Activated CD4-positive, alpha-beta T cell treated with anti-CD3 and anti-CD28 coated beads, Interleukin-2, amount 10 ng/mL, durations not matched to agents 24 days and 14 days (primary cell): ENCODE data around the gene WSB1. TPM values are rescaled to one million over a fixed set of nuclear protein-coding genes. Genes with fewer than 3 reads are reported as not detected.

Source experiments
- DNase-seq: peaks from one replicate; pipeline ENCODE4 v3.0.0; 2022
- H3K27ac Mint-ChIP-seq: one replicate; pipeline ENCODE4 v1.8.0; 2022; ENCODE audit warnings: mild to moderate bottlenecking, mixed read lengths
- H3K27me3 Mint-ChIP-seq: one replicate; pipeline ENCODE4 v1.8.0; 2022; ENCODE audit warnings: mixed read lengths
- H3K36me3 Mint-ChIP-seq: one replicate; pipeline ENCODE4 v1.8.0; 2022; ENCODE audit warnings: low read depth, mild to moderate bottlenecking, mixed read lengths
- H3K4me1 Mint-ChIP-seq: one replicate; pipeline ENCODE4 v1.8.0; 2021; ENCODE audit warnings: mixed read lengths
- H3K4me3 Mint-ChIP-seq: one replicate; pipeline ENCODE4 v1.8.0; 2022; ENCODE audit warnings: mild to moderate bottlenecking, moderate library complexity, mixed read lengths
- H3K9me3 Mint-ChIP-seq: one replicate; pipeline ENCODE4 v1.8.0; 2021; ENCODE audit warnings: mixed read lengths
- intact Hi-C: fragments of 100-400 bp; cut with micrococcal nuclease; formaldehyde crosslinking; loops from one replicate; pipeline ENCODE4 v1.15.1; 2023
- total RNA-seq: library from RNA; stranded (reverse); gene quantifications from 2 replicates; pipeline ENCODE4 v1.2.3, GENCODE V29; 2022

Gene WSB1
- total RNA-seq, 1 donor from 2014 or later, result 135 TPM

DNA sequence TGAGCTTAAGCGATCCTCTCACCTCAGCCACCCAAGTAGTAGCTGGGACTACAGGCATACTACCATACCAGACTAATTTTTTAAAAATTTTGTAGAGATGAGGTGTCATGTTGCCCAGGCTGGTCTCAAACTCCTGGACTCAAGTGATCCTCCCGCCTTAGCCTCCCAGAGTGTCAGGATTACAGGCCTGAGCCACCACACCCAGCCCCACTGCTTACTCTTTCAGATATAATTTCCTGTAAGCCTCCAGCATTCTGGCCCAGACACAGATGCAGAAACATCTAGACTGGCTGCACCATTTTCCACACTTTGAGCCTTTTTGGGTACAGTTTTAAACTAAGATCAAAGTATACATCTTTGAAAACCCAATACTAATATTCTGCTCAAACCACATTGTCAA is 8.4 kb upstream of the WSB1 start:
- no peak overlapping the region for H3K27ac Mint-ChIP-seq

DNA sequence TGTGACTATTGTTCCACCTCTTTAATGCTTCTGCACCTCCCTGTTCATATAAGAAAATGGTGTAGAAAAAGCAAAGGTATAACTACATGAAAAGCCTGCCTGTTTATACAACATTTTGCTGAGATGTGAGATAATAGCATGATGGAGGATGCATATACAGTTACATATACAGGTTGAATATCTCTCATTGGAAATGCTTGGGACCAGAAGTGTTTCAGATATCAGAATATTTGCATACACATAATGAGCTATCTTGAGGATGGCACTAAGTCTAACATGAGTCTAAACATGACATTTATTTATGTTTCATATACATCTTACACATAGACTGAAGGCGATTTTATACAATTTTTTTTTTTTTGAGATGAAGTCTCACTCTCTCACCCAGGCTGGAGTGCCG is 5.7 kb upstream of the WSB1 start:
- DNase-seq, result no peak
- intact Hi-C loops, result no loop called here
- peaks cover 5% of the 10 kb centered on the region for H3K4me1 Mint-ChIP-seq

More for the DNA sequence above, 8.4 kb upstream of the WSB1 start:
- peaks cover 4% of the 10 kb centered on the region for H3K4me1 Mint-ChIP-seq
- intact Hi-C loops, result no loop called here
- no peaks in the 10 kb centered on the region for H3K36me3 Mint-ChIP-seq
- H3K9me3 Mint-ChIP-seq, result no peaks in the 10 kb centered on the region
- H3K27me3 Mint-ChIP-seq, result peaks cover 17% of the 10 kb centered on the region
- no peak for DNase-seq
- H3K4me3 Mint-ChIP-seq, result no peak overlapping the region

DNA sequence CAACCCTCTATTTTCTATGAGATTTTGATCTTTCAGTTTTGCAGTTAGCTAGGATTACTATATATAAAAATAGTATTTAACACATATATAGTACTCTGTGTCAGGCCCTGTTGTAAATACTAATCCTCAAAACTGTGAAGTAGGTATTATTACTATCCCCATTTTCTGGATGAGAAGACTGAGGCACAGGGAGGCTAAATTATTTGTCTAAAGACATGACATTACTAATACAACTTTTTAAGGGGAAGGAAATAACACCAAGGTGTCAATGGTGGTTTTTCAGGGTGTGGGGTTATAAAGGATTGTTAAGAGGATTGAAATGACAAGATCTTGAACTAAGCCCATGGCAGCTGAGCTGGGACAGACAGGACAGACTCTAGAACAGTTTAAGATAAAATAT is 4.1 kb upstream of the WSB1 start:
- H3K36me3 Mint-ChIP-seq, result peaks cover 4% of the 10 kb centered on the region
- H3K4me3 Mint-ChIP-seq, result no peak overlapping the region
- H3K27me3 Mint-ChIP-seq, result peaks cover 11% of the 10 kb centered on the region
- intact Hi-C loops, result no loop called here
- no peak overlapping the region for H3K27ac Mint-ChIP-seq
- H3K9me3 Mint-ChIP-seq, result no peaks in the 10 kb centered on the region
- peaks cover 9% of the 10 kb centered on the region for H3K4me1 Mint-ChIP-seq
- no peak for DNase-seq

More for the DNA sequence above, 5.7 kb upstream of the WSB1 start:
- no peak overlapping the region for H3K4me3 Mint-ChIP-seq
- H3K27me3 Mint-ChIP-seq, result peaks cover 14% of the 10 kb centered on the region
- H3K27ac Mint-ChIP-seq, result no peak overlapping the region
- H3K36me3 Mint-ChIP-seq, result no peaks in the 10 kb centered on the region
- no peaks in the 10 kb centered on the region for H3K9me3 Mint-ChIP-seq

DNA sequence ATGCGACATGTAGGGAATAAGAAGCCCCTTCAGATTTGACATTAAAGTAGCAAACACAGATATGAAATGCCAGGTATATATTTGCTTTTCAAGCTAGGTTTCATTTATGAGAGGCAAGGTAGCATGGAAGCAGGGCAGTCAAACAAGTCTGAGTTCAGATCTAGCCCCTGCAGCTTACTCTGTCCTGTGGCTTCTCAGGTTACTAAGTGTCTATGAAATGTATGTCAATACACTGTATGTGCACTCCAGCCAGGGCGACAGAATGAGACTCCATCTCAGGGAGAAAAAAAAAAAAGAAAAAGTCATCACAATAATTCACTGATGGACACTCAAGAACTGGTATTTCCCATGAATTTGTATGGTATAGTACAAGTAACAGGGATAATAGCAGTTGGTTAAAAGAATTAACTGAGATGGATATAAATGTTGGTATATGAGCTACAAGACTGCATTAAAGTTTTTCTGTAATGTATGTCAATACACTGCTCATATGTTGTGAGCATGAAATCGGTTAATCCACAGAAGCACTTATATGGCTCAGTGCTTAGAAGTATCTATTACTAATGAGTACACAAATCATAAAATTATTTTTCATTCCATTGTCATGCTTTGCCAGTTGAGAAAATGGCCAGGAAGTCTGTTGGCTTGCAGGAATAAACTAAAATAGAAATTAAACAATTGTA is 2.9 kb upstream of the WSB1 start:
- Mint-ChIP-seq H3K27ac (no peak overlapping the region), H3K27me3 (peaks cover 8% of the 10 kb centered on the region), H3K36me3 (peaks cover 9% of the 10 kb centered on the region), H3K9me3 (no peaks in the 10 kb centered on the region), H3K4me1 (peaks cover 14% of the 10 kb centered on the region), H3K4me3 (no peak overlapping the region)
- DNase-seq, result no peak
- intact Hi-C loops, result no loop called here

DNA sequence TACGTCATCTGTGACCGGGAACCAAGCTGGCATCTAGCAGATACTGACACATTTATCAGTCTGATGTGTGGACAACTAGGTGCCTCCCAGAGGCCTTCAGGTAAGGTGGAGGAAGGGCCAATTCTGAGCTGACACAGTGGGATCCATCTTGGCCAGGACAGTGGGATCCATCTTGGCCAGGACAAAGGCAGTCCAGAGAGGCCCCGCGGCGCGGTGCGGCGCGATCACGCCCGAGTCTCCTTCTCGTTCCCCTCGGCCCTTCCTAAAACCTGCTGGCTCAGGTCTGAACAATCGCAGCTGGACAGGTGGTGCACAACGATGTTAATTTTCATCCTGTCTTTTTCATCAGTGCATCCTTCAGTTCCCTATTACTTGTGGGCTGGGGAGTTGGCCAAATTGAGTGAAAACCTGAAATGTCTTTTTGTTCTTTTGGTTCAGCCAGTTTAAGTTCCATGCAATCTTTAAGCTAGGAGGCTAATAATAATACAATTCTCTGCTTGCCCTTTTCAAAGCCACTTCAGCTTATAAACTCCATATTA is 486 bp upstream of the WSB1 start:
- Mint-ChIP-seq H3K36me3 (peaks cover 16% of the 10 kb centered on the region), H3K4me1 (peaks cover 27% of the 10 kb centered on the region), H3K27me3 (peaks cover 2% of the 10 kb centered on the region), H3K4me3 (peak overlapping the region; percentile 98), H3K9me3 (no peaks in the 10 kb centered on the region), H3K27ac (peak overlapping the region; percentile 100)
- intact Hi-C loops, result no loop called here
- peak; percentile 71 for DNase-seq

DNA sequence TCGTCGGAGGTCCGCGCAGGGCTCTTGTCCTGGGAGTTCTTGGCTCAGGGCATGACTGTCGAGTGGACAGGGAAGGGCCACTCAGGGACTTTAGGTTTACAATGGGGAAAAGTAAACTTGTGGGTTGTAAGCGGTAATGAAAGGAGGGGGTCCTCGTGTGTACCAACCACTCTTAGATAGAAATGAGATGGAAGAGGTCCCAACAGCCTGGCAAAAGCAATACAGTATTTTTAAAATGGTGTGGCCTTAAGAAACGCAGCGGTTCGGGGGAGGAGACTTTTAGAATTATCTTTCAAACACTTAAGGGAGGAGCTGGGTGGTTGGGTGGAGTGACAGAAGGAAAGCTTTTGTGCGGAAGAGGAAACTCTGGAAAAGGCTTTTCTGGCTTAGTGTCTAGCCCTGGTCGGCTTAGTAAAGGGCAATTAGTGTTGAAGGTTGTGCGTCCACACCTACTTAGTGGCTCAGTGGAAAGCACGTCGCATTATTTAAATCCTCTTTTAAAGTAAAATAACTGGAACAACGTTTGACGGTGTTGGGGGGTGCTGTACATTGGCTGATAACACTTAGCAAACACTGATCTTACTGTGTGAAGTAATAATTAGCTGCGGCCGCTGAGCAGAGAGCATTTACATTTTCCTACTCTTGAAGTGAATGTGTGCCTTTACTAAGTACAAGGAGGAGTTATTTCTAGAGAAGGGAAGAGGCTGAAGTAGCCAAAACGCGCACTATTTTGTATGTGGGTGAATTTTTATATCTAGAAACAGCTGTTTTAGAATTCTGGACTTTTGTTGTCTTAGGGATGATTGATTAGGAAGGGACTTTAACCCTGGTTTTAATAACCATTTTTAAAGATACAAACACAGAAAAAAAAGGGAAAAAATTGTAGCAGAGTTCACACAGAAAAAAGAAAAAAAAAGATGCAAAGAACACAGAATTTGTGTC is 1.0 kb downstream of the WSB1 start:
- H3K27me3 Mint-ChIP-seq, result no peaks in the 10 kb centered on the region
- intact Hi-C loops, result loop anchor here (1.0 to 2.0 kb wide), 4 partner anchors 37 to 178 kb away; no protein-coding TSS in a partner anchor
- H3K4me1 Mint-ChIP-seq, result peaks cover 38% of the 10 kb centered on the region
- DNase-seq, result peak; percentile 89
- peak overlapping the region; percentile 100 for H3K27ac Mint-ChIP-seq
- H3K36me3 Mint-ChIP-seq, result peaks cover 19% of the 10 kb centered on the region
- H3K9me3 Mint-ChIP-seq, result no peaks in the 10 kb centered on the region
- H3K4me3 Mint-ChIP-seq, result peak overlapping the region; percentile 98

DNA sequence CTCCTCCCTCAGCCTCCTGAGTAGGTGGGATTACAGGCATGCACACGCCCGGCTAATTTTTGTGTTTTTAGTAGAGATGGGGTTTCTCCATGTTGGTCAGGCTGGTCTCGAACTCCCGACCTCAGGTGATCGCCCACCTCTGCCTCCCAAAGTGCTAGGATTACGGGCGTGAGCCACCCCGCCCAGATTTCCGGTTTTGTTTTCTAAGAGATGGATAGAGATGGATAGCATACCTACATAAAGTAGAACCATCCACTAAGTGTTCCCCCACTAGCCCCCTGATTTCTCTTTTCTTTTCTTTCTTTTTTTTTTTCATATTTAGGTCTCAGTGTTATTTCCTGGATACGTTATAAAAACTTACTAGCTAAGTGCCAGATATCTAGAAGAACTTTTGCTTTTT is 2.0 kb downstream of the WSB1 start:
- H3K4me3 Mint-ChIP-seq, result peak overlapping the region; percentile 98
- peaks cover 19% of the 10 kb centered on the region for H3K36me3 Mint-ChIP-seq
- peaks cover 39% of the 10 kb centered on the region for H3K4me1 Mint-ChIP-seq
- no peaks in the 10 kb centered on the region for H3K27me3 Mint-ChIP-seq
- DNase-seq, result no peak
- peak overlapping the region; percentile 100 for H3K27ac Mint-ChIP-seq
- no peaks in the 10 kb centered on the region for H3K9me3 Mint-ChIP-seq
- intact Hi-C loops, result loop anchor here (1.0 to 2.0 kb wide), 3 partner anchors 57 to 177 kb away; no protein-coding TSS in a partner anchor

DNA sequence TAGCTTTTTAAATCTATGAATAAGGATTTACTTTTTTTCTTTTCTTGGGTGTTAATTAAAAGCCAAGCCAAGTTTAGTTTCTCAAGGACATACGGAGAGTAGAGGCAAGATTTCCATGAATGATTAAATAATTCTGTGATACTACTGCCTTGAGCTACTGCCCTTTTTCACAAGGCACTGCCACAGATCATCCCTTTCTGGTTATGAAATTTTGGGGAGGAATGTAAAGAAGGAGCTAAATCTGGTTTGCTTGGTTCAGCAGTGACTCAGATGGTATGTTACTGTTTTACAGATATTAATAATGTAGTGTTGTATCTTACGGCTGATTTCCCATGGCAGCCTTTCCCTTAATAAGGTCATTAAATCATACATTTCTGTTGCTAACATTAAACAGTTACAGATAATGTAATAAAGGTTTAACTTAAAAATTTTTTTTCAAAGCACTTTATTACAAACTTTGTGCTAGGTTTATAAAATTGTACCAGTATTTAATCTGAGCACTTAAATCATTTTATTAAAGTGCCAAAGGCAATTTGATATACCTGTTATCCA is 2.6 kb downstream of the WSB1 start:
- no peaks in the 10 kb centered on the region for H3K27me3 Mint-ChIP-seq
- H3K9me3 Mint-ChIP-seq, result no peaks in the 10 kb centered on the region
- no peak for DNase-seq
- peaks cover 41% of the 10 kb centered on the region for H3K4me1 Mint-ChIP-seq
- peak overlapping the region; percentile 100 for H3K27ac Mint-ChIP-seq
- H3K36me3 Mint-ChIP-seq, result peaks cover 23% of the 10 kb centered on the region
- peak overlapping the region; percentile 98 for H3K4me3 Mint-ChIP-seq
- intact Hi-C loops, result no loop called here

DNA sequence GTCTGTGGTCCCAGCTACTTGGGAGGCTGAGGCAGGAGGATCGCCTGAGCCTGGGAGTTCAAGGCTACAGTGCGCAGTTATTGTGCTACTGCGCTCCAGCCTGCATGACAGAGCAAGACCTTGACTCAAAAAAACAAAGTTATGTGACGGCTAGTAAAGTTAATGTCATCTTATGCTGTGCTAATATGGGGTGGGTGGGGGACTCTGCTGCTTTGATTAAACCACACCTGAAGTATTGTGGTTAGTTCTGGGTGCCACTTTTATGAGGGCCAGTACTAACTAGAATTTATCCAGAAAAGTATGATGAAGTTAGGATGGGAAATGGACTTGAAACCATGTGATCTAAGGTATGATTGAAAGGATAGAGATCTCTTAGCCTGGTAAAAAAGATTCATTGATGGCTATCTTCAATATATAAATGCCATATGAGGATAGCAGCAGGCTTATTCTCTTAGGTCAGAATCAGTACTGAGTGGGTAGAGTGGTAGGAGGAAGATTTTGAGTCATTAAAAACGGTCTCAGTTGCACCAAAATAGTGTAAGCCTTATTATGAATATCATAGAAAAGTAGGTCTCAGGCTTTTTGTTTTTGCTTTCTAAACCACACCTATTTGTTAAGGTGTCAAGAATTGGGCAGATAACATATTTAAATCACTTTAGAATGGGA is 5.6 kb downstream of the WSB1 start:
- no peak for DNase-seq
- H3K27me3 Mint-ChIP-seq, result no peaks in the 10 kb centered on the region
- H3K4me3 Mint-ChIP-seq, result peak overlapping the region; percentile 38
- intact Hi-C loops, result no loop called here
- no peaks in the 10 kb centered on the region for H3K9me3 Mint-ChIP-seq
- H3K4me1 Mint-ChIP-seq, result peaks cover 44% of the 10 kb centered on the region
- peak overlapping the region; percentile 55 for H3K27ac Mint-ChIP-seq
- H3K36me3 Mint-ChIP-seq, result peaks cover 43% of the 10 kb centered on the region

DNA sequence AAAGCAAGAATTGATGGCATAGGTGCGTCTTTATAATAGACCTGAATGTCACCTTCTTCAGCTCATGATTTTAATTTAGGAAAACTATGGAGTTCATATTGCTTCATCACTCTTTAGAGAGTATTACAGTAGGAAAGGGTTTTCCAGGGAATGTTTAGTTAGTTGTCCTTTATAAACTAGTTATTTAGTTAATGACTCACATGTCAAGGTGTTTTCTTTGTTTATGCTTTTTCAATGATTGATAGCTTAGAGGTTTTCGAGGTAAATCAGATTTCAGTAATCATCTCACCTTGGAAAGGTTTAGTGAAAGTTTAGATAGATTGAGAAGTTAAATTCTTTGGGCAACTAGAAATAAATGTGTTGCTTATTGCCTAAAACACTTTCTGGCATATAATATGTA is 9.8 kb downstream of the WSB1 start:
- Mint-ChIP-seq H3K4me1 (peaks cover 24% of the 10 kb centered on the region), H3K4me3 (no peak overlapping the region), H3K27ac (no peak overlapping the region), H3K36me3 (peaks cover 53% of the 10 kb centered on the region), H3K27me3 (no peaks in the 10 kb centered on the region), H3K9me3 (no peaks in the 10 kb centered on the region)
- intact Hi-C loops, result no loop called here
- DNase-seq, result no peak

DNA sequence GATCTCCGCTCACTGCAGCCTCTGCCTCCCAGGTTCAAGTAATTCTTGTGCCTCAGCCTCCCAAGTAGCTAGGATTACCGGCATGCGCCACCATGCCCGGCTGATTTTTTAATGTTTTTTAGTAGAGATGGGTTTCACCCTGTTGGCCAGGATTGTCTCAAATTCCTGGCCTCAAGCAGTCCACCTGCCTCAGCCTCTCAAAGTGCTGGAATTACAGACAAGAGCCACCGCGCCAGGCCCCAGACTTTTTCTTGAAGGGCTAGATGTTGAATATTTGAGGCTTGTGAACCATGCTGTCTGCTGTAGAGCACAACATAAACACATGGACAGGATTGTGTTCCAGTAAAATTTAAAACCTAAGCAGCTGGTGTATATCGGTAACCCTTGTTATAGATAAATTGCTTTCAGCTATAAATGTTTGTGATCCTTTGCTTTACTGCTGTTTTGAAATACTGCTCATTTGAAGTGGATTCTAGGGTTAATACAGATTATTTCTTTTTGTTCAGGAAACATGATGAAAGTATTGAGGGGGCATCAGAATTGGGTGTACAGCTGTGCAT is 12.4 kb downstream of the WSB1 start:
- Mint-ChIP-seq H3K27ac (no peak overlapping the region), H3K36me3 (peaks cover 63% of the 10 kb centered on the region), H3K4me1 (peaks cover 11% of the 10 kb centered on the region), H3K4me3 (no peak overlapping the region), H3K9me3 (no peaks in the 10 kb centered on the region), H3K27me3 (no peaks in the 10 kb centered on the region)
- intact Hi-C loops, result no loop called here
- DNase-seq, result no peak

DNA sequence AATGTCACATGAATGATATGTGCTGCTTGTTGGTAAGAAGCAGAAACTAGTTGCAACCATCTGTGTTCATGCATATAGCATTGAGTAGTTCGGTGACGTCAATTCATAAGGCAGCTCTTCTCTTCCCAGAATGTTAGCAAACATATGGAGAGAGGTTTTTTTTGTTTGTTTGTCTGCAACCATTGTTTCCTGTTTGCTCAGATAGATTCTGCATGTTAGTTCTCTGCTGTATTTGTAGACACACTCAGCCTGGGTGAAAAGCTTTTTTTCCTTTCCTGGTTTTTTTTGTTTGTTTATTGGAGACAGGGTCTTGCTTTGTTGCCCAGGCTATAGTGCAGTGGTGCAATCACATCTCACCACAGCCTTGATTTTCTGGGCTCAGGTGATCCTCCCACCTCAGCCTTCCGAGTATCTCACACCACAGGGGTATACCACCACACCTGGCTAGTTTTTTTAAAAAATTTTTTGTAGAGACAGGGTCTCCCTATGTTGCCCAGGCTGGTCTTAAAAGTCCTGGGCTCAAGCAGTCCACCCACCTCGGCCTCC is 16.7 kb downstream of the WSB1 start:
- H3K4me1 Mint-ChIP-seq, result peaks cover 2% of the 10 kb centered on the region
- H3K27ac Mint-ChIP-seq, result no peak overlapping the region
- H3K36me3 Mint-ChIP-seq, result peaks cover 69% of the 10 kb centered on the region
- intact Hi-C loops, result no loop called here
- H3K4me3 Mint-ChIP-seq, result no peak overlapping the region
- no peaks in the 10 kb centered on the region for H3K27me3 Mint-ChIP-seq
- no peak for DNase-seq
- H3K9me3 Mint-ChIP-seq, result no peaks in the 10 kb centered on the region

DNA sequence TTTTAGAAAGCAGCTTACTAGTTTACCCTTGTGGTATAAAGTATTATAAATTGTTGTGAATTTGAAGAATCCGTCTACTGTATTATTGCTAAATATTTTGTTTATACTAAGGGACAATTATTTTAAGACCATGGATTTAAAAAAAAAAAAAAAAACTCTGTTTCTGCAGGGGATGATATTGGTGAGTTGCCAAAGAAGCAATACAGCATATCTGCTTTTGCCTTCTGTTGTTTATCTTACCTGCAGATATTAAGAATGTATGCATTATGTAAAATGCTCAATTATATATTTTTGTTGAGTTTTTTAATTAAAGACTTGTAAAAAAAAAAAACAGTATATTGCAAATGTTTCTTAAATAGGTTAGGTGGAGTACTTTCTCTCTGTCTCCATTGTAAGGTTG is 19.4 kb downstream of the WSB1 start:
- H3K4me3 Mint-ChIP-seq, result no peak overlapping the region
- intact Hi-C loops, result no loop called here
- no peaks in the 10 kb centered on the region for H3K9me3 Mint-ChIP-seq
- no peak overlapping the region for H3K27ac Mint-ChIP-seq
- no peaks in the 10 kb centered on the region for H3K4me1 Mint-ChIP-seq
- no peak for DNase-seq
- peaks cover 66% of the 10 kb centered on the region for H3K36me3 Mint-ChIP-seq
- H3K27me3 Mint-ChIP-seq, result no peaks in the 10 kb centered on the region
